GM23248 (cell line): Measurements from ENCODE around the gene ZNF783.

Experiments used
- EZH2 ChIP-seq: fragments of 200-600 bp; sonication (generic); IDR thresholded peaks from 2 replicates; pipeline ENCODE4 v1.6.1; 2018; ENCODE audit warnings: antibody characterized with exemption, mild to moderate bottlenecking; ENCODE audit not compliant: insufficient read depth, poor library complexity, severe bottlenecking
- EZH2phosphoT487 ChIP-seq: fragments of 200-600 bp; sonication (generic); IDR thresholded peaks from 2 replicates; pipeline ENCODE4 v1.6.1; 2018; ENCODE audit warnings: antibody characterized with exemption, moderate library complexity, mild to moderate bottlenecking, low read depth; ENCODE audit not compliant: insufficient read depth

DNA sequence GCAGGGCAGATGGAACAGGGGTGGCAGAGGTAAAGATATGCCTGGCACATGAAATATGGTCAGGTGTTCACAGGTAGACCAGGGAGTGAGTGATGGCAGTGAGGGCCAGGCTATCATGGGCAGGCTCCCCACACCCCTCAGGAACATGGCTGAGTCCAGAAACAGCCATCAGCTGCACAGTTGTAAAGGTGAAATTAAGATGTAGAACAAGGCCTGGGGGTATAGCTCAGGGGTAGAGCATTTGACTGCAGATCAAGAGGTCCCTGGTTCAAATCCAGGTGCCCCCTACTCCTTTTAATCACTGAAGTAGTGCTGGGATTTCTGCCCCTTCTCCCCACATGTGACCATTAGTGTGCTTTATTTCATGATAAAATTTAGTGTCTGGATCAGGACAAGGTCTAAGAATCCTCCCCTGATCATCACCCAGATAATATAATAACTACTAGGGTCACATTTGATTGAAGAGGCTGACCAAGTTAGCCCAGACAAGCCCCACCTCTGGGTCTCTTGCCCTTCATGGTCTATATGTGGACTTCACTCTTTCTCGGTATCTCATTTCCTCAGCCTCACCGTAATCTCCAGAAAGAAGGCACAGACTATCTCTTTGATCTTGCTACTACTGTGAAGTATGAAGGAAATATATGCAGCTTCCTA is 69.0 kb downstream of the ZNF783 start:
- TF ChIP-seq EZH2phosphoT487 (no peak), EZH2 (no peak)
